ENCODE data around the gene ZFP90.

GRCh38 chr16:68539711-68540239 lies 684 bp downstream of the ZFP90 start:
- no peak for TF ChIP-seq ZNF384 (IDR thresholded peaks at IDR 0.05)
- TF ChIP-seq FOXA1 (IDR thresholded peaks at IDR 0.05): no peak
- TF ChIP-seq SUZ12 (IDR thresholded peaks at IDR 0.05): no peak
- TF ChIP-seq HDGF (IDR thresholded peaks at IDR 0.05; ENCODE audit: borderline replicate concordance): no peak
- TF ChIP-seq NFRKB (IDR thresholded peaks at IDR 0.05): no peak

Data from HEK293T (cell line).